Esophagus squamous epithelium (tissue), 5 donors: ENCODE data around the gene RBFOX2. TPM values are rescaled to one million over a fixed set of nuclear protein-coding genes. Genes with fewer than 3 reads are reported as not detected.

Experiments used
- DNase-seq: peaks from one replicate; lab custom pipeline; 2025; lab: John Stamatoyannopoulos, UW
- H3K27ac ChIP-seq, 4 donors: fragments of 200-600 bp; sonication (generic); one replicate each; pipeline ENCODE4 v1.5.1; 2016 to 2019; ENCODE audit warnings: mild to moderate bottlenecking in 1 of 4
- H3K27me3 ChIP-seq, 4 donors: fragments of 200-600 bp; sonication (generic); 1 replicate in 3 of 4; 2 replicates in 1 of 4; pipeline versions ENCODE4 v1.5.1 to v1.6.0; 2017 to 2021; ENCODE audit warnings: antibody characterized with exemption in 1 of 4
- H3K36me3 ChIP-seq, 3 donors: fragments of 200-600 bp; sonication (generic); one replicate each; pipeline ENCODE4 v1.5.1; 2016 to 2019
- H3K4me1 ChIP-seq, 3 donors: fragments of 200-600 bp; sonication (generic); one replicate each; pipeline ENCODE4 v1.5.1; 2017 to 2019
- H3K4me3 ChIP-seq, 4 donors: fragments of 200-600 bp; sonication (generic); 1 replicate in 3 of 4; 2 replicates in 1 of 4; pipeline ENCODE4 v1.5.1; 2016 to 2019; ENCODE audit warnings: mild to moderate bottlenecking in 2 of 4, moderate library complexity in 1 of 4
- H3K9me3 ChIP-seq, 3 donors: fragments of 200-600 bp; sonication (generic); one replicate each; pipeline ENCODE4 v1.5.1; 2016 to 2019
- POLR2A ChIP-seq, 4 donors: fragments of 450-650 bp; IDR thresholded peaks; one replicate each; pipeline ENCODE4 v1.6.1; 2017; ENCODE audit warnings: antibody characterized with exemption in 4 of 4, mild to moderate bottlenecking in 4 of 4, moderate library complexity in 3 of 4
- WGBS, 2 donors: methylation state at CpG; one replicate each; pipeline ENCODE4 v1.1.5; 2018; 5-methylcytosine and 5-hydroxymethylcytosine counted together
- intact Hi-C: fragments of 100-400 bp; cut with DNase I; formaldehyde crosslinking; loops from one replicate; pipeline ENCODE4 v1.15.0; 2022
- total RNA-seq, 4 donors: library from RNA; depleted of rRNA; stranded (reverse); fragments of >200 nt; gene quantifications; one replicate each; pipeline ENCODE4 v1.1.0, GENCODE V29; 2016
- TF ChIP-seq, protein P1 (sequence below), 6 experiments: fragments of 450-650 bp in 4 of 6; fragments of 200-600 bp in 2 of 6; sonication (generic) in 2 of 6; IDR thresholded peaks; one replicate each; pipeline ENCODE4 v1.5.1; 2016 to 2019; ENCODE audit warnings: antibody characterized with exemption in 6 of 6, mild to moderate bottlenecking in 4 of 6, moderate library complexity in 4 of 6
- donor health status: DM: yes; HTN: yes; CAD: no.

Gene RBFOX2
- total RNA-seq, 4 donors from 2014 or later = 33.3 to 69.6 (median 46.3) TPM

DNA sequence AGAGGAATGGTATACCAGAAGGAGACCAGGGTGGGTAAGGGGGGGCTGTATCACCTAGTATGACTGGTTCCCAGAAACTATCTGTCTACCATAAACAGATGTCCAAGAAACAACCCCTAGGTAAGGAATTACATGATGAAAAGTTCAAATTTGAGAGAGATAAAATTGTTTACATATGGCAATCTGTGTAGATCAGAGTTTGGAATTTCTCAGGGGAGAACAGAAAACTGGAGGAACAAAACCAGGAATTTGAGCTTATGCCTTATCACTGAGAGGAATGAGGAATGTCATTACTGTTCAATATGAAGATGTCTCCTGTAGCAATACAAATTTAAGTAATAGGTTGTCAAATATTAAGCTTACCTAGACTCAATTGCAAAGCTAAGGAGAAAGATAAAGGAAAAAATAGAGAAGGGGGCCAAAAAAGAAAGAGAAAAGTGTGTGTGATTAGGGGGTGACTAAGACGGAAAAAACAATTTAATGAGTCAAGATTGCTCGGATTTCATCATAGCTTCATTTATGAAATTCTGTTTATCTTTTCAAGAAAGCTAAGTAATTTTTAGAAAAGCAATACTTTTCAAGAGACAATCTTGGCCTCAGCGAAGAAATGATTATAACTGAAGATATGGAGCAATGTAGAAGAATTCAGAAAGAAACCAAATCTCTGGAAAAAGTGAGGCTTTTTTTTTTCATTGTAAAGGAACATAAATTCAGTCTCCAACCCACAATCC is 193.2 kb downstream of the RBFOX2 start:
- Histone ChIP-seq H3K27me3 (no peaks in the 10 kb centered on the region), H3K9me3 (no peaks in the 10 kb centered on the region), H3K4me1 (peaks cover 18 to 76% (median 44%) of the 10 kb centered on the region in 3 donors), H3K36me3 (no peaks in the 10 kb centered on the region), H3K4me3 (peak overlapping the region in 3 of 4 donors; percentile 35 to 60 (median 38)), H3K27ac (peak overlapping the region; percentile 62 to 85 (median 82))
- DNase-seq = no peak
- intact Hi-C loops = no loop called here
- TF ChIP-seq, protein P1, sequence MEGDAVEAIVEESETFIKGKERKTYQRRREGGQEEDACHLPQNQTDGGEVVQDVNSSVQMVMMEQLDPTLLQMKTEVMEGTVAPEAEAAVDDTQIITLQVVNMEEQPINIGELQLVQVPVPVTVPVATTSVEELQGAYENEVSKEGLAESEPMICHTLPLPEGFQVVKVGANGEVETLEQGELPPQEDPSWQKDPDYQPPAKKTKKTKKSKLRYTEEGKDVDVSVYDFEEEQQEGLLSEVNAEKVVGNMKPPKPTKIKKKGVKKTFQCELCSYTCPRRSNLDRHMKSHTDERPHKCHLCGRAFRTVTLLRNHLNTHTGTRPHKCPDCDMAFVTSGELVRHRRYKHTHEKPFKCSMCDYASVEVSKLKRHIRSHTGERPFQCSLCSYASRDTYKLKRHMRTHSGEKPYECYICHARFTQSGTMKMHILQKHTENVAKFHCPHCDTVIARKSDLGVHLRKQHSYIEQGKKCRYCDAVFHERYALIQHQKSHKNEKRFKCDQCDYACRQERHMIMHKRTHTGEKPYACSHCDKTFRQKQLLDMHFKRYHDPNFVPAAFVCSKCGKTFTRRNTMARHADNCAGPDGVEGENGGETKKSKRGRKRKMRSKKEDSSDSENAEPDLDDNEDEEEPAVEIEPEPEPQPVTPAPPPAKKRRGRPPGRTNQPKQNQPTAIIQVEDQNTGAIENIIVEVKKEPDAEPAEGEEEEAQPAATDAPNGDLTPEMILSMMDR (IDR thresholded peaks at IDR 0.05) = no peak
- no peak for TF ChIP-seq POLR2A (IDR thresholded peaks at IDR 0.05)
- WGBS, 2 donors = 7 to 12% methylated on average over 3 of the region's 3 CpGs

DNA sequence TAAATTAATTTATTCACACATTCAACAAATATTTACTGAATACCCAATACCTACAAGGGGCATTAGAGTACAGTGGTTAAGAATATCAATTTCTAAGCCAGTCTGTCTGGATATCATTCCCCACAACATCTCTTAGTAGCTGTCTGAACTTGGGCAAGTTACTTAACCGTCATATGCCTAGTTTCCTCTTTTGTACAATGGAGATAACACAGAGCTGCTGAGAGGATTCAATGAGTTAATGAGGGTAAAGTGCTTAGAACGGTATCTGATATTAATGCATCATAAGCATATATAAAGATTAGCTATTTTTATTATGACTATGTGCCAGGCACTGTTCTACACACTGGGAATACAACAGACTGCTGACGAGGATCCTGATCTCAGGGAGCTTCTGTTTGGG is 194.6 kb downstream of the RBFOX2 start:
- no peak for TF ChIP-seq POLR2A (IDR thresholded peaks at IDR 0.05)
- TF ChIP-seq, protein P1 (IDR thresholded peaks at IDR 0.05) = no peak
- intact Hi-C loops = no loop called here
- no peaks in the 10 kb centered on the region for H3K27me3 ChIP-seq
- peaks cover 12 to 66% (median 37%) of the 10 kb centered on the region in 3 donors for H3K4me1 ChIP-seq
- H3K36me3 ChIP-seq = no peaks in the 10 kb centered on the region
- H3K9me3 ChIP-seq = no peaks in the 10 kb centered on the region
- no peak overlapping the region for H3K4me3 ChIP-seq
- WGBS, 2 donors = 23 to 29% methylated on average over 3 of the region's 3 CpGs
- no peak for DNase-seq
- H3K27ac ChIP-seq = peak overlapping the region in 2 of 4 donors; percentile 80 to 84

GRCh38 chr22:35830305-35830704 is 198.3 kb downstream of the RBFOX2 start:
- 61 to 67% methylated on average over 2 of the region's 2 CpGs for WGBS, 2 donors
- TF ChIP-seq, protein P1 (IDR thresholded peaks at IDR 0.05) = no peak
- no peak for TF ChIP-seq POLR2A (IDR thresholded peaks at IDR 0.05)
- no peak overlapping the region for H3K4me3 ChIP-seq
- H3K36me3 ChIP-seq = peaks cover 0 to 4% (median 0%) of the 10 kb centered on the region in 3 donors
- no peaks in the 10 kb centered on the region for H3K27me3 ChIP-seq
- H3K4me1 ChIP-seq = peaks cover 0 to 33% (median 10%) of the 10 kb centered on the region in 3 donors
- H3K9me3 ChIP-seq = no peaks in the 10 kb centered on the region
- no peak overlapping the region for H3K27ac ChIP-seq
- intact Hi-C loops = no loop called here
- DNase-seq = no peak

DNA sequence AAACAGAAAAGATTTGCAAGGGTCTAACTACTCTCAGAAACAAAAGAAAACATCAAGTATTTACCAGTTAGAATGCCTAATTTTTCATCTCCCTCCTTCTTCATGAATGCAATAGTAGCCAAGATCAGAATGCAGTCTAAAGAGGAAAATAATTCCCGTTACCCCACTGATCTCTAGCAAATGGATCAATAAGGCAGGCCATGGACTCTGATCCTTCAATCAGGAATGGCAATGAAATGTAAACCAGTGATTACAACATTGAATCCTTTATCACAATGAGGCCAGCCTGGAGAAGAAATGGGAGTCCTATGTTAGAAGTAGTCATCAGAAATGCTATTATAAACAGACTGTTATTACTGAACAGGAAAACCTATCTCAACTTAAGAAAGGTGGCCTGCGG is 204.4 kb downstream of the RBFOX2 start:
- intact Hi-C loops = no loop called here
- peaks cover 0 to 16% (median 0%) of the 10 kb centered on the region in 3 donors for H3K4me1 ChIP-seq
- H3K27me3 ChIP-seq = no peaks in the 10 kb centered on the region
- no peak for DNase-seq
- TF ChIP-seq, protein P1 (IDR thresholded peaks at IDR 0.05) = no peak
- no peak for TF ChIP-seq POLR2A (IDR thresholded peaks at IDR 0.05)
- no peak overlapping the region for H3K4me3 ChIP-seq
- no peaks in the 10 kb centered on the region for H3K9me3 ChIP-seq
- H3K27ac ChIP-seq = no peak overlapping the region
- WGBS, 2 donors = 87 to 89% methylated on average over 2 of the region's 2 CpGs
- H3K36me3 ChIP-seq = peaks cover 0 to 9% (median 0%) of the 10 kb centered on the region in 3 donors

- no peak for DNase-seq
- Histone ChIP-seq H3K4me1 (peaks cover 0 to 21% (median 4%) of the 10 kb centered on the region in 3 donors), H3K27me3 (no peaks in the 10 kb centered on the region), H3K27ac (no peak overlapping the region), H3K4me3 (no peak overlapping the region), H3K36me3 (peaks cover 0 to 5% (median 0%) of the 10 kb centered on the region in 3 donors), H3K9me3 (no peaks in the 10 kb centered on the region)
- TF ChIP-seq, protein P1 (IDR thresholded peaks at IDR 0.05) = no peak
- no peak for TF ChIP-seq POLR2A (IDR thresholded peaks at IDR 0.05)
- intact Hi-C loops = no loop called here
- WGBS, 2 donors = 67 to 100% methylated on average over 1 of the region's 1 CpG
Measured at GRCh38 chr22:35821654-35822053, 207.0 kb downstream of the RBFOX2 start.
